ENCODE measurements around the gene SAMD3. TPM values are rescaled to one million over a fixed set of nuclear protein-coding genes. Genes with fewer than 3 reads are reported as not detected.

Gene SAMD3
- 0.61 and 0.65 TPM in 2 replicates for total RNA-seq

GRCh38 chr6:130222775-130223174 lies at the start of gene SAMD3:
Gene SAMD3 (minus strand): TSS chr6:130222951. CDS start chr6:130215273, 7,678 bp downstream.

Other genes with a start within 250 kb of the SAMD3 start
- 11.4 and 11.7 TPM in 2 replicates for gene L3MBTL3, start 204.4 kb downstream of the SAMD3 start, total RNA-seq
- 21.3 and 27.1 TPM in 2 replicates for gene TMEM200A, start 143.1 kb upstream of the SAMD3 start, total RNA-seq